Measurements from ENCODE around the gene TPT1. TPM values are rescaled to one million over a fixed set of nuclear protein-coding genes. Genes with fewer than 3 reads are reported as not detected.
"Not testable (repeated sequence)": the region's sequence is repeated elsewhere in the genome, so short reads cannot be mapped to it uniquely, and the experiment has no call there.

The TPT1 gene
- total RNA-seq, 1 donor from 2014 or later, result 4,733 TPM

DNA sequence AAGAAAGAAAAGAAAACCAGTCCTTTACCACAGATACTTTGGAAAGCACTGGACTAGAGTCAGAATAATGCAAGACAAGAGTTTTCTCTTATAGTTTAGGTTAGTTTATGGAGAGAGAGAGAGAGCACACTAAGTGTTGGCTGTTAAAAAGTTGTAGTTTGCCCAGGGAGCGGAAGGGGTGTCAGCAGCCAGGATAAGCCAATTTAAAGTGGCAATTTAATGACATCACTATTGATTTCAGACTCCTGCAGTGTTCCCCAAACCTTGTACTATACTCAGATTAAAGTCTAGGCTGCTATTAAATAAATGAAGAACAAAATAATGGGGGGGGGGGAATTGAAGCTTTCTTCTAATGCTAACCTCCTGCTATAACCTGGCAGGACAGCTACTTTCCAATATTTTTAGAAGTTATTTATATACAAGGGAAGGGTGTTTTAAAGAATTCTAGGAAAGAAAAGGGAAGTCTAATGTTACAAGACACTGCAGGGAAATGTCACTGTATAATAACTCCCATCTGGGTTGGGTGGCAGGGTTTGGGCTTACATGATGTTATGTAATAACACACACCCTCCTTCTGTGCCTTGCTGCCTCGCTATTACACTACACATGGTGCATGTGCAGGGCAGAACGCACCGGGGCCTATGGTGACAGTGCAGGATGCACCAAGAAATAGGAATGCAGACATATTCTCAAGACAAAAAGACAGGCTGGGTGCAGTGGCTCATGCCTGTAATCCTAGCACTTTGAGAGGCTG is 19.9 kb downstream of the TPT1 start:
- ATAC-seq (peak; percentile 14), DNase-seq (ENCODE audit: missing footprints) (no peak)
- intact Hi-C loops (cut with DNase I), result no loop called here

DNA sequence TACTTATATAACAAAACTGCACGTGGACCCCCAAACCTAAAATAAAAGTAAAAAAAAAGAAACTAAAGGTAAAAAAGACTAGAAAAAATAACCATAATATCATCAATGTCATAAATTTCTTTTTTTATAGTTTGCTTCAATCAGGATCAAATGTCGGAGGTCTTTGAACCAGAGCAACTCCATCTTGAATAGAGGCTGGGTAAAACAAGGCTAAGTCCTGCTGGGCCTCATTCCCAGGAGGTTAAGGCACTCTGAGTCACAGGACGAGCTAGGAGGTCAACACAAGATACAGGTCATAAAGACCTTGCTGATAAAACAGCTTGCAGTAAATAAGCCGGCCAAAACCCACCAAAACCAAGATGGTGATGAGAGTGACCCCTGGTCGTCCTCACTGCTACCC is 24.0 kb downstream of the TPT1 start:
- no peak for DNase-seq (ENCODE audit: missing footprints)
- ATAC-seq, result no peak
- intact Hi-C loops (cut with DNase I), result no loop called here

DNA sequence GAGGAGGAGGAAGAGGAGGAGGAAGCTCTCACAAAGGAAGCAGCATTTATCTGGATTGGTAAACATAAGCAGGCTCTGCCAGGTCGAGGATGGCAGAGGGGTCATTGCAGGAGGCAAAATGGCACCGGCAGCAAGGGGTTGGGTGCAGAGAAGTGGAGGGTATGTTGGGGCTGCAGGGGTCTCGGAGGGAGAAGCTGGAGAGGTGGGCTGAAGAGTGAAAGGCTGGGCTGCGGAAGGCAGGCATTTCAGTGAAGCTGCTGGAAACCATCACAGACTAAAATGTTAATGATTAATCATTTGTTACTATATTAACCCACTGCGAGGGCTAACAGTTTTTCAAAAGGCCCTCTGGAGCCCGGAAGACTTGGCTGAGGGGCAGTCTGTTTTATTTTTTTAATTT is 24.6 kb downstream of the TPT1 start:
- DNase-seq (ENCODE audit: missing footprints) (no peak), ATAC-seq (no peak)
- intact Hi-C loops (cut with DNase I), result no loop called here

DNA sequence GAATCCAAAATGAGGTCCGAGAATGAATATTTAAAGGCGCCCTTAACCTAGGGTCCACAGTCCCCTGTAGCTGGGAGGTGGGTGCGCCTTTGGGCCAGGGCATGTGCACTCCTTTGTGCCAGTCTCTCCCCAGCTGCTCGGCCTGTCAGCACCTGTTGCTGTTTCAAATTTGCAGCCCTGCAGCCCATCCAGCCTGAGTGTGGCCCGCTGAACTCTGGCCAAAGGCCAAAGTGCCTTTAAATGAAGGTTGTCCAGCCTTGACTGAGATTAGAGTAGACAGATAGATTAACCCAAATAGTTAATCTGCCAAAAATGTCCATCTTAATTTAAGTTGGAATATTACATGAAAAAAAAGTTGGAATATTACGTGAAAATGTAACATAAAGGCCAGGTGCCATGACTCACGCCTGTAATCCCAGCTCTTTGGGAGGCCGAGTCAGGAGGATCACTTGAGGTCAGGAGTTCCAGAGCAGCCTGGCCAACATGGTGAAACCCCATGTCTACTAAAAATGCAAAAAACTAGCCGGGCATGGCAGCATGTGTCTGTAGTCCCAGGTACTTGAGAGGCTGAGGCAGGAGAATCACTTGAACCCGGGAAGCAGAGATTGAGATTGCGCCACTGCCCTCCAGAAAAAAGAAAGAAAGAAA is 25.3 kb downstream of the TPT1 start:
- intact Hi-C loops (cut with DNase I), result no loop called here
- ATAC-seq, result peak; percentile 78

DNA sequence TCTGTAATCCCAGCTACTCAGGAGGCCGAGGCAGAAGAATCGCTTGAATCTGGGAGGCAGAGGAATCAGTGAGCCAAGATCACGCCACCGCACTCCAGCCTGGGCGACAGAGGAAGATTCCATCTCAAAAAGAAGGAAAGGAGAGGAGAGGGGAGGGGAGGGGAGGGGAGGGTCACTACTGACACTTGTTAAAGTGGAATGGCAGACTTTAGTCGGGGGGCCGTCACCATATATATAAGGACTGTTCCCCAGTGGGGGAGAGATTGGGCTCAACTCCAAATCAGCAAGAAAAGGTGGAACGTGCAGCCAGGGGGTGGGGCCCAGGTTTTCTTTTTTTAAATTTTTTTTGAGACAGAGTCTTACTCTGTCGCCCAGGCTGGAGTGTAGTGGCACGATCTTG is 26.2 kb downstream of the TPT1 start:
- intact Hi-C loops (cut with DNase I), result no loop called here
- ATAC-seq (no peak), DNase-seq (ENCODE audit: missing footprints) (no peak)

More for the DNA sequence above, 25.3 kb downstream of the TPT1 start:
- no peak for DNase-seq (ENCODE audit: missing footprints)

DNA sequence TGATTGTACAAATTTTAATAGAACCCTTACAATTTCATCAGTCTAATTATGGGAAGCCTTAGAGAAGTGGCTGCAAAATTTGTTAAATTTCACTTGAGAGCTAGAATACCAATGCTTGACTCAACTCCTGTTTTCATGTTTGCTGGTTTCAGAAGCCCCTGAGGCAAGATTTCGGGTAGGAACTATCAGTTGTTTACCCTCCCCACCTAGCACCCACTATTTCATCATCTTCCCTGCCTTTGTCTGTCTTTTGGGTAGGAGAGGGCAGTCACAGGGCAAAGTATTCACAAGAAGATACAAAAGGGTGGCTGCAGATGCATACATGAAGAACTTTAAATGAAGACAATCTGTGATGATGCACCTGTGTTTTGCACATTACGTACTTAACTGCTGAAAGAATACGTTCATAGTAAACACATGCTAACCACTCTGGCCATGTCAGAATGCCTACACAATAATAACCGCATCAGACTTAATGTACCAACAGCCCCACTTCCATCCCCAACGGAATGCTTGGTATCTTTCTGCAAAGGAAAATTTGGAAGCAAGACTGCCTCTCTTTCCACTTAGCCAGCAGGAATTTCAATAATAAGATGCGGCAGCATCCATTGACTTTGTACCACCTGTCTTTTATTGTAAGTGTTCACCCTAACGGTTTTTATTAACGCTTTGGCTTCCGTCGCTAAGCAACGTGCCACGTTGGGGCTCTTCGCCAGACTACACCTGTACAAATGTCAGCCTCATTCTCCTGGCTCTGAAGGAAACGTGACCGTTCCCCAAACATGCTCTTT is 30.4 kb downstream of the TPT1 start:
- intact Hi-C loops (cut with DNase I), result loop anchor here (2.0 kb wide), 1 partner anchor 30 kb away; the partner anchor contains the start of gene TPT1
- ATAC-seq (no peak), DNase-seq (ENCODE audit: missing footprints) (no peak)

DNA sequence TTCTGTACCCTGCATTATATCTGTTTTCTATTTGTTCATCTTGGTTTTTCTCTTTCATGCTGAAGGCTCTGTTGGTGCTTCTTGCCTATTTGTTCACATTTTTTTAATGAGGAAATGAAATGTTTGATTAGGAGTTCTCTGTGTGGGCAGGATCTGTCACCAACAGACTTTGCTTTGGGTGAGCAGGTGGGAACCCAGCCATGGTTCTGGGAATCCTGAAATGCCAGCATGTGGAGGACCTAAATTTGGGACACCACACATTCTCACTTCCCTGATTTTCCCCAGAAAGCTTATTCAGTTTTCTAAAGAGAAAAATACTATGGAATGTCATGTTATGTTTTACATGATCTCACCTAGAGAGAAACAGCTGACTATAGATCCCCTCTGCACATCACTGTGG is 34.0 kb downstream of the TPT1 start:
- no peak for DNase-seq (ENCODE audit: missing footprints)
- intact Hi-C loops (cut with DNase I), result loop anchor here (5.0 kb wide), 1 partner anchor 335 kb away; no protein-coding TSS in a partner anchor
- no peak for ATAC-seq

DNA sequence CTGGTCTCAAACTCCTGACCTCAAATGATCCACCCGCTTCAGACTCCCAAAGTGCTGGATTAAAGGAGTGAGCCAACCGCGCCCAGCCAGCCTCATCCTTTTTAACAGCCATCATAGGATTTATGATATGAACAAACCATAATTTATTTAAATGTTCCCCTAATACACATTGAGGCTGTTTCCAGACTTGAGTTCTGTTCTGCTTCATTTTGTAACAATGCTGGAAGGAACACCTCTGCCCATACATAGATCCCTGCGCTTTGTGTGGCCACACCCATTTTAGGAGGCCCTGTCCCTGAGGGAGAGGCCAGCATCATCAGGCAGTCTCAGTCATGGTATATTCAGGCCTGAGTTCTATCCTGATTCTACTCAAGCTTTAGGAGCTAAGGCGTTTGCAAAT is 35.9 kb downstream of the TPT1 start:
- DNase-seq (ENCODE audit: missing footprints), result no peak
- ATAC-seq, result no peak
- intact Hi-C loops (cut with DNase I), result loop anchor here (5.0 kb wide), 1 partner anchor 333 kb away; no protein-coding TSS in a partner anchor

DNA sequence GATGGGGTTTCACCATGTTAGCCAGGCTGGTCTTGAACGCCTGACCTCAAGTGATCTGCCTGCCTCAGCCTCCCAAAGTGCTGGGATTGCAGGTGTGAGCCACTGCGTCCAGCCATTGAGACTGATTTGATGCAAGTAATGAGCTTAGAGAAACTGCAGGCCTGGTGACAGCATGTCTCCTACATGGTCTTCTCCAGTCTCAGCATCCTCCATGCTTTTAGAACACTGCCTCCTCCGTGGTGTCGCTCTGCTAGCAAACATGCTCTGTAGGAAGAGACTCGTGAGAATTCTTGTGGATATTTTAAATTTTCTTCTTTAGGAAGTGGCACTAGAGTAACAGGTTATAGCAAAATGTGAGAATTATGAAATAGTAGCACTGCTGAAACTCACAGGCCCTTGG is 37.1 kb downstream of the TPT1 start:
- DNase-seq (ENCODE audit: missing footprints) (no peak), ATAC-seq (no peak)
- intact Hi-C loops (cut with DNase I), result no loop called here

DNA sequence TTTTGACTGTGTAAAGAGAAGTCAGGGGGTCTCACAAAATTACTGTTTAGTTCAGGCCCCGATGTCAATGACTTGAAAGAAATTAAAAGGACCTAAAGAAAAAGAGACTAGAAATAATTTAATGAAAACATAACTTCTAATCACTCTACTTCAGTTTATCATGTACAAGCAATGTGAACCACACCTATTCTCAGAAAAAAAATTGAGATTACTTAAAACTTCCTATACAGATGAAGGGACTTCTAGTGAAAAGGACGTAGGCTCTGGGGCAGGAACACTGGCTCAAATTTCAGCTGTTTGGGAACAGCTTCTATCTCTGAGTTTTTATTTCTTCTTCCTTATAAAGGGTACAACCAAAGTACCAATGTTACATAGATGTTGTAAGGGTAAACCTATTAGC is 38.0 kb downstream of the TPT1 start:
- DNase-seq (ENCODE audit: missing footprints), result no peak
- no peak for ATAC-seq
- intact Hi-C loops (cut with DNase I), result no loop called here

DNA sequence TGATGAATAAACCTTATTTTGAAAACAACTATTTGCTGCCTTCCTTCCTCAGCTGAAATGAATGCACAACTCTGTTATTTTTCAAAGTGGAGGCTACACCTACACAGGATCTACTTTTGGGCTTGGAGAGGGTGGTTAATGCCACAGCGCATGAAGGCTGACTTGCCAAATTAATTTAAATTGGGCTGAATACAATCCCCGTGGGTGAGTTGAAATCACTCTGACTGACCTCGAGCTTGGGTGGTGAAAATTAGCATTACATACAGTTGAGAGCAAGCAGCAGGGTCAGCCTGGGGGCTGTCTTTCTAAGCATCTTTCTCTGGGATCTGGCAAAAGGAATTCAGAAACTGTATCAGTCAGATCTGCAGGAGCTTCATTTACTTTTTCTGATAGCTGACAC is 38.5 kb downstream of the TPT1 start:
- ATAC-seq (no peak), DNase-seq (ENCODE audit: missing footprints) (no peak)
- intact Hi-C loops (cut with DNase I), result no loop called here

DNA sequence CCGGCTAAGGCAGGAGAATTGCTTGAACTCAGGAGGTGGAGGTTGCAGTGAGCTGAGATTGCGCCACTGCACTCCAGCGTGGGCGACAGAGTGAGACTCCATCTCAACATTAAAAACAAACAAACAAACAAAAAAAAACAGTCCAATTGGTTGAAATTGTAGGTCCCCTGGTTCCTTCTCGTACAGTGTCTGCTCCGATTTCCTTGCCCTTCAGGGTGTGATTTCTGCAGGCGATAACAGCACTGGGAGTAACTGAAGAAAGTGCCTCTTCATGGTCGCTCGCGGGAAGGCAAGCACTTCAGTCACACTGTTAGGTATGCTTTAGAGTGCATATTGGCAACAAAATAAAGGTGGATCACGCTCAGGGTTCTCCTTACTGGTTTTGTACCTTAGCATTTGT is 39.7 kb downstream of the TPT1 start:
- ATAC-seq (no peak), DNase-seq (ENCODE audit: missing footprints) (no peak)
- intact Hi-C loops (cut with DNase I), result no loop called here

DNA sequence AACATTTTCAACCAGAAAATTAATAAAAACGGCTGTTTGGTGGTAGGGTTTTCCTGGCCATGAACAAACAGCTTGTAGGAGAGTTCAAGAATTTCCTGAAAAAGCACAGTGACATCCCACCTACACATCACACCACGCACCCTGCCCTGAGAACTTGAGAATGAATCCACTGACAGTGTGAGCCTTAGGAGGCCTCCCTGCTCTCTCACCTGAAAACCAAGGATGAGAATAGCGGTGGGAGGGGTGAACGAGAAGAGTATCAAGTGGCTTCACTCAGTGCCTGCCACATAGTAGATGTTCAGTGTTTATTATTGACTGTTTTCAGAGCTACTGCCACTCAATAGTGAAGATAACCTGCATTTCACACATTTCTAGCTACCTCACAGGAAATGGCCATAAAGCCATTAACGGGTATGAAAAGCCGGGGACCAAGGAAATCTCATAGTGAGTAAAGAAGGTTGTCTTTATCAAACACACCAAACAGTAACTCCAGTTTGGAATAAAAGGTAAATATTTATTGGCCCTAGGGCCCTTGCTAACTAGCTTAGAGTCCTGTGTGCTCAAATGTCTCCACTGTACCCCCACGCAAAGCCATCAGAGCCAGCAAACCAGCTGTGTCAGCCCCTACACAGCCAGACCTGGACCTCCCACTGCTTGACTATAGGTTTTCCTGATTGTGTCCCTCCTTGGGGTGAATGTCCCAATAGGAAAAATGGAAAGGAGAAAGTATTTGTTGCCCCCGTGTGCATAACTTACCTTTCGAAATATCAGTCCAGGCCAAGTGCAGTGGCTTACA is 40.6 kb downstream of the TPT1 start:
- DNase-seq (ENCODE audit: missing footprints) (no peak), ATAC-seq (no peak)
- intact Hi-C loops (cut with DNase I), result no loop called here

DNA sequence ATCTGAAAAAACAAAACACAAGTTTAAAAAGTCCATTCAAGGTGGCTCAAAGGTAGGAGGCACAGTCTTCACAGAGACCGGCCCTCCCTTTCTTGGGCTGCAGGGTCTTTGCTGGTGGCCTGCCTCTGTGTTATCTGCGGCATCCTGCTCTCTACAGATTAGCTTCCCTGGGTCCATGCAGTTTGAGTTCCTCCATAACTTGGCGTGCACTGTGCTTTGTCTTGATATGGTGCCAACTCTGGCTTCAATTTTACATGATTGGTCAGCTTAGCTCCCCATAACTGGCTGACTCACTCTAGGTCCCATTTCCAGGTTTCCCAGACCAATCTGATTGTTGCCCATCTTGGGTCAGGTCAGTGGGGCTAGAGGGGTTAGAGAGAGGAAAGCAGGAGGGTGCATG is 41.8 kb downstream of the TPT1 start:
- ATAC-seq (no peak), DNase-seq (ENCODE audit: missing footprints) (no peak)
- intact Hi-C loops (cut with DNase I), result no loop called here

DNA sequence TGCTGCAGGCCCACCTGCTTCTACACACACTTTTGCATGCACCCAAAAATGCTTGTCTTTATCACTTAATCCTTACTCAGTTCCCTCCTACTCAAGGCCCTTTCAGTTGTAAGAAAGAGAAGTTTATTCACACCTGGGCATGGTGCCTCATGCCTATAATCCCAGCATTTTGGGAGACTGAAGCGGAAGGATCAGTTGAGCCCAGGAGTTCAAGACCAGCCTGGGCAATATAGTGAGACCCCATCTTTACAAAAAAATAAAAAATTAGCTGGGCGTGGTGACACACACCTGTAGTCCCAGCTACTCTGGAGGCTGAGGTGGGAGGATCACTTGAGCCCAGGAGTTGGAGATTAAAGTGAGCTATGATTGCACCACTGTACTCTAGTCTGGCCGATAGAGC is 42.4 kb downstream of the TPT1 start:
- DNase-seq (ENCODE audit: missing footprints); intact Hi-C loops (cut with DNase I); ATAC-seq: not testable (repeated sequence)

DNA sequence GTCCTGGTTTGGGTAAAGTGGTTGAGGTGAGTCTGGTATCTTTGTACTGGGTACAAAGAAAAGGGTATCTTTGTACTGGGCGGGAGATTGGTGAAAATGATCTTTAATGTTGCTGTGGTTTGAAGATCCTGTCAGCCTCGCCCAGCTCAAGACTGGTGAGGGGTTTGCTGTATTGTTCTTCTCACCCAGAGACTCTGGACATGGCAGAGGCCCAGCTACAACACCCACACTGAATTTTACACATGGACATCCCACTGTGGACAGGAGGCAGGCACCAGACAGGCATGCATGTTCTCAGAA is 42.8 kb downstream of the TPT1 start:
- ATAC-seq, result no peak
- intact Hi-C loops (cut with DNase I), result no loop called here
- DNase-seq (ENCODE audit: missing footprints), result no peak

DNA sequence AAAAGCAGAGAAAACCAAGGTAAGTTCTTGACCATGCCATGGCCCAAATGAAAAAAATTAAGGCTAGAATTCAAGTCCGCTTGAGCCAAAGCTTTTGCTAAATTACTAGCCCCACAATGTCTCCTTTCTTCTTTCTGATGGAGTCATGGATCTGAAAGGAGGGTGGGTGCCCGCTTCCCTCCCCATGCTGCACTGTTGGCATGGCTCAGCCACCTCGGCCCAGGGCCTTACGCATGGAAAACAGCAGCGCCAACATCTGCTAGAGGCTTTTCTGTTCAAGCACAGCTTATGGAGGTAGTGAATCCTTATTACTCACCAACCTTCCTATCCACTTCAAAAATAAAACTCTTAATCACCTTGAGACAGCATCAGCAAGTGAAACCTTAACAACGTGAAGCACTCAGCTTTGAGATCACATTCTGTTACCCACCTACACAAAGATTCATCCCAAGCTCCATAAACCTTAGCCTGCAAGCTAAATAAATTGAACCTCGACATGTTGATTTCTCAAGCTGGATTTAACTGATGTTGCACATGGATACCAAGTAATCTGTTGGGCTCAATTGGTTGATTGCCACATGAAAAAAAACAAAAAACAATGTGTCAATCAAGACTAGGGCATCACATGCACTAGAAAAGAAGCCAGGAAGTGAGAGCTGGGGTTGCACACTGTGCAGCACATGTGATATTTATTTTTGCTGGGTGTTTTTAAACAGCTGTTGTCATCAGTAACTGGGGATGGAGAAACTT is 43.4 kb downstream of the TPT1 start:
- intact Hi-C loops (cut with DNase I), result no loop called here
- ATAC-seq, result no peak
- DNase-seq (ENCODE audit: missing footprints), result no peak

DNA sequence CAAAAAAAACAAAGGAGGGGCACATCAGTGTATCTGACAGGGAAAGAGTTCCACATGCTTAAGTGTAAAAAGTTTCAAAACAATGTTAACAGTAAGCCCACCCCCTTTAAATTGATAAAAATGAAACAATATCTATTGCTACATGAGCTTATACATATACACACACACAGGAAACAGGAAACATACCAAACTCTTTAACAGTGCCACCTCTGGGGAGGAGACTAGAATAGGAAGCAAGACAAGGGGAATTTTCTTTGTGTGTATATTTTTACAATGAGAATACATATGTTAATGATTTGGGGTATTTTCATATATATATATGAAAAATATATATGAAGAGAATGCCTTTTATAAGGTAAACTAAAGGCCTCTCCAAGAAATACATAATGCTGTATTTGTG is 44.7 kb downstream of the TPT1 start:
- ATAC-seq, result no peak
- intact Hi-C loops (cut with DNase I), result no loop called here
- no peak for DNase-seq (ENCODE audit: missing footprints)

DNA sequence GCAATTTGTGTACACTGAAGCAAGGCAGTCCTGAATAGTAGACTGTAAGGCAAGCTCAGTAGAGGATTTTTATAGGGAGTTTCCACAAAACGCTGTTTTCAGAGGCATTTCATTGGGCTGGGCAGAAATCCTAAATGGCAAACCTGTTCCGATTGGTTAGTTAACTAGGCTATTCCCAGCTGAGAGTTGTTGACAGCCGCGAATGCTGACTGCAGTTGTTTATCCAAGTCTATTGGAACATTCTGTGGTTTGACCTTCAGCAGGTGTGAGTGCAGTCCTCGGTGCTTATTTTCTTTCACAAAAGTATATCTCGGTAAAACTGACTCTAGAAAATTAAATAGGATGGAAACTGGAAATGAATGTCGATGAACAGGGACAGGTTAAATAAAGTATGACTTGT is 45.4 kb downstream of the TPT1 start:
- no peak for DNase-seq (ENCODE audit: missing footprints)
- intact Hi-C loops (cut with DNase I), result no loop called here
- ATAC-seq, result peak; percentile 62

Data from Right ventricle myocardium inferior (tissue), 1 donor.